Right lobe of liver (tissue), 6 donors: ENCODE measurements around the gene TMEM255B. TPM values are rescaled to one million over a fixed set of nuclear protein-coding genes. Genes with fewer than 3 reads are reported as not detected.
A peak's percentile ranks its signal among the peaks of the same experiment; 100 is the strongest.

Experiments
- ATAC-seq, 4 donors: fragments of 200-7000 bp; cut with Tn5 transposase; one replicate each; pipeline ENCODE4 v1.9.1; 2020; ENCODE audit warnings: mild to moderate bottlenecking in 4 of 4, moderate library complexity in 4 of 4
- DNase-seq, 3 donors: peaks; one replicate each; pipeline ENCODE4 v3.0.0-alpha.2; 2020
- H3K27ac ChIP-seq, 3 donors: fragments of 200-600 bp; one replicate each; pipeline ENCODE4 v1.8.0; 2022
- H3K27me3 ChIP-seq, 2 donors: fragments of 200-600 bp; one replicate each; pipeline ENCODE4 v1.8.0; 2022
- H3K36me3 ChIP-seq, 4 donors: fragments of 200-600 bp; sonication (generic) in 1 of 4; one replicate each; pipeline versions ENCODE4 v1.5.1 to v1.8.0; 2017 to 2022; ENCODE audit warnings: control low read depth in 1 of 4
- H3K4me1 ChIP-seq, 4 donors: fragments of 200-600 bp; sonication (generic) in 1 of 4; one replicate each; pipeline versions ENCODE4 v1.5.1 to v1.8.0; 2017 to 2022; ENCODE audit warnings: control low read depth in 1 of 4
- H3K4me3 ChIP-seq, 3 donors: fragments of 200-600 bp; one replicate each; pipeline ENCODE4 v1.8.0; 2022
- H3K9me3 ChIP-seq, 4 donors: fragments of 200-600 bp; sonication (generic) in 1 of 4; one replicate each; pipeline versions ENCODE4 v1.5.1 to v1.8.0; 2017 to 2022; ENCODE audit warnings: control low read depth in 1 of 4
- CTCF ChIP-seq, 4 donors: fragments of 200-600 bp in 3 of 4; fragments of 450-650 bp in 1 of 4; IDR thresholded peaks; one replicate each; pipeline versions ENCODE4 v1.5.1 to v1.8.0; 2016 to 2022; ENCODE audit warnings: antibody characterized with exemption in 4 of 4, mild to moderate bottlenecking in 2 of 4
- POLR2A ChIP-seq: fragments of 450-650 bp; IDR thresholded peaks from one replicate; pipeline ENCODE4 v1.6.1; 2017; ENCODE audit warnings: antibody characterized with exemption, mild to moderate bottlenecking
- WGBS: methylation state at CpG from one replicate; pipeline ENCODE4 v1.1.6; 2018; ENCODE audit warnings: low coverage, low lambda C conversion rate; ENCODE audit not compliant: insufficient coverage; ENCODE audit errors: missing lambda C conversion rate; 5-methylcytosine and 5-hydroxymethylcytosine counted together
- intact Hi-C, 2 donors: fragments of 100-400 bp; cut with DNase I; formaldehyde crosslinking; loops; one replicate each; pipeline versions ENCODE4 v1.11.2 to v1.14.1; 2022
- total RNA-seq, 6 experiments: library from RNA; depleted of rRNA in 2 of 6; stranded (reverse); fragments of >200 nt in 2 of 6; fragmentation: NEBNext Ultra II Directional in 3 of 6; extraction: Animal tissue kit (Norgen Biotek cat#: 25700) in 3 of 6; gene quantifications; one replicate each; pipeline versions ENCODE4 v1.1.0 to v1.2.4, GENCODE V29; 2016 to 2023
- donor health status: DM: no; HTN: yes; CAD: no.
- donor health status: DM: no; HTN: no; CAD: no.
- donor health status: DM: no; HTN: no; CAD: no.
- donor health status: DM: no; HTN: yes; CAD: no.
- donor health status: DM: no; HTN: yes; CAD: no.

TMEM255B gene
- total RNA-seq, 6 experiments from 2014 or later, result 2.5 to 10.4 (median 6.2) TPM

DNA sequence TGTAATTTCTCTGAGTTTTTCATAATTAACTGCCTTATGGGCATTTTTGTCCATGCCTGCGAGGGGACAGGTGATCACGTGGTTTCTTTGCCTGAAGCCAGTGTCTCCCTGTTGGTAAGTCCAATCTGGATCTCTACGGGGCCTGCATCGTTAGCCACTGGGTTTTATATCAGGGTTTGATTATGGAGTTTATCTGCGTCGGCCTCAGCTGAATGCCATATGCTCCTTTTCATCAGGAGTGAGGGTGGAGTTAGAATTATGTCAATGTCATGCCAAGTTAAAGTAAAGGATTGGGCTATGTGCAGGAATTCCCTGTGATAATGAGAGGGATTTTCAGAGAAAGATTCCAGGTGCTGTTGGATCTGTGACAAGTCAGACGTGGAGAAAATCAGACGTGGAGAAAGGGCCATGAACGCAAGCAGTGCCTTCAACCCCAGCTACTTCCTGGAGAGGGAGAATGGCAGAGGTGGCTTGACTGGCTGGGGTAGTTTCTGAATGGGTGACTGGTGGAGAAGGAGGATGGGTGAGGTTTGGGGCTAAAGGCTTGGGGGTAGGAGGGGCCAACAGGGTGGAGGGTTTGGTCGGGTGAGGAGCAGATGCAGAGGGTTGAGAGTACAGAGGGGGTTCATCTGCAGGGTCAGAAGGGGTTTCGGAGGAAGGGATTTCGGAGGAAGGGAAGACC, 24.3 kb downstream of the TMEM255B start:
- TF ChIP-seq POLR2A (no peak), CTCF (IDR thresholded peaks at IDR 0.05) (no peak)
- H3K27ac ChIP-seq, result no peak overlapping the region
- H3K36me3 ChIP-seq, result no peaks in the 10 kb centered on the region
- ATAC-seq, result no peak
- 57% methylated on average over 12 of the region's 12 CpGs for WGBS
- H3K27me3 ChIP-seq, result no peaks in the 10 kb centered on the region
- no peaks in the 10 kb centered on the region for H3K9me3 ChIP-seq
- H3K4me3 ChIP-seq, result no peak overlapping the region
- intact Hi-C loops, result no loop called here
- DNase-seq, result peak in 1 of 3 donors; percentile 15
- H3K4me1 ChIP-seq, result no peaks in the 10 kb centered on the region

DNA sequence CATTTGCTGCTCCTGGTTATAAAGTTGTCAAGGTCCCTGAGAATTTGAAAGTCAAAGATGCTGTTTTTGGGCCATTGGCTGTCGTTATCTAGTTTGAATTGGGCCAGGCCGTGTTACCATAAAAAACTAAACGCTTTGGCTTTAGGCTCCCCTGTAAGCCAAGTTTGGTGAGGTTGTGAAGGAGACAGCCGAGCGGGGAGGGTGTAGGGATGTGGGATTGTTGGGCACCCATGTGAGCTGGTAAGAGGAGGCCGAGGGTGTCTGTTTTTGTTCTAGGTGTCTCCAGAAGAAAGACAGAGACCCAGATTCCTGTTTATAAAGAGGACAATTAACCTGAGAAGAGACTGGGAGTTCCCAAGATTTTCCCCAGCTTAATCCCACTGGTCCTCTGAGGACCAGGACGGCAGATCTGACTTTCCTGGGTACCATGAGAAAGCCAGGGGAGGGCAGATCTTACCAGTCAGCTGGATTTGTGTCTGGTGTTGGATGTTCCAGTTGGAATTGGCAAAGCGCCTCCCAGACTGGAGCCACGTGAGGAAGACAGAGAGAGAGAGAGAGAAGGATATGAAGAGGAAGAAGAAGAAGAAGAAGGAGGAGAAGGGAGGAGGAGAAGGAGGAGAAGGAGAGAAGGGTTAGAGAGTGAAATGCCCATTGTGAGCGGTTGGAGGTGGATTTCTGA, 25.1 kb downstream of the TMEM255B start:
- WGBS, result 67% methylated on average over 10 of the region's 10 CpGs

GRCh38 chr13:113784645-113785024, 25.6 kb downstream of the TMEM255B start:
- H3K27me3 ChIP-seq, result no peaks in the 10 kb centered on the region
- no peak for TF ChIP-seq POLR2A
- TF ChIP-seq CTCF (IDR thresholded peaks at IDR 0.05), result no peak
- 64% methylated on average over 3 of the region's 5 CpGs for WGBS
- H3K36me3 ChIP-seq, result no peaks in the 10 kb centered on the region
- H3K9me3 ChIP-seq, result no peaks in the 10 kb centered on the region
- no peak overlapping the region for H3K27ac ChIP-seq
- ATAC-seq (no peak), DNase-seq (no peak)
- H3K4me3 ChIP-seq, result no peak overlapping the region
- no peaks in the 10 kb centered on the region for H3K4me1 ChIP-seq
- intact Hi-C loops, result no loop called here

More for the DNA sequence above, 25.1 kb downstream of the TMEM255B start:
- H3K36me3 ChIP-seq, result no peaks in the 10 kb centered on the region
- intact Hi-C loops, result no loop called here
- no peaks in the 10 kb centered on the region for H3K4me1 ChIP-seq
- peak in 1 of 3 donors; percentile 22 for DNase-seq
- no peak overlapping the region for H3K27ac ChIP-seq
- no peak for ATAC-seq
- H3K27me3 ChIP-seq, result no peaks in the 10 kb centered on the region
- H3K4me3 ChIP-seq, result no peak overlapping the region
- TF ChIP-seq POLR2A (no peak), CTCF (IDR thresholded peaks at IDR 0.05) (no peak)
- H3K9me3 ChIP-seq, result no peaks in the 10 kb centered on the region

DNA sequence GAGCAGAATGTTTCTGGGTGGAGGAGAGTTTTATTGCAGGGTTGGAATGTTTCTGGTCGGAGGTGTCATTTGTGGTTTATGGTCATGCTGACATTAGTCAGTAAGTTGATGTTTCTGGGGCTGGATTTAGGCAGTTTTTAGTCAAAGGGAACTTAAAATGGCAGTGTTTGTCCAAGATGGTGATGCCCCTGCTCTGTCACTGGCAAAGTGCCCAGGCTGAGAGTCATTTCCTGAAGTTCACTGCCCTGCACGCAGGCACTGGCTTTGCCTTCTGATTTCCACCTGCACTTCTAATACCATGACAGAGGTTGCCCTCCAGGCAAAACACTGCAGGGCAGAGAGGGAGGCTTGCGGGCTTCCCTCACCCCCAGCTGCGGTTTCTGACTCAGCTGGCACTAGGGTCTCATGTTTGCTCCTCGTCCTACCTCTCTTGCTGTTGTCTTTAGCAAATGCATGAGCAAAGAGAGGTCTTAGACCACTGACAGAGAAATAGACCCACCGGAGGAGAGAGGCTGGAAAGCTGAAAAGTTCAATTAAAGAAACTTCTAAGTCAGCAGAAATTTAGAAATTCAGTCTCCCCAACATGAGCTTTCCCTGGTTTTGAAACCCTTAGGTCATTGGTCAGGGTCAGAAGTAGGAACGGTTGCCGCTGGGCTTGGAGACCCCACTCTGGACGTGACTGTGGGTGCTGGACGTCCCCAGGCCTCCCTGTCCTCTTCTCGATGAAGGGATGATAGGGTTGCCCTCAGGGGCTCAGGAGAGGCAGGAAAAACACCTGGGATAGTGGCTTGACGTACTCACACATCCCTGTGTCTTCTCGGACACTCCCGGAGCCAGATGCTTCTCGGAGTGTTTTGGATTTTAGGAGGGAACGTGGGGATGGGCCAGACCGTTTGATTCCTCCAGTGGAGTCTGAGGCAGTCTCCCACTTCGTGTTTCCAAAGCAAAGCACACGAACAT, 26.3 kb downstream of the TMEM255B start:
- H3K9me3 ChIP-seq, result no peaks in the 10 kb centered on the region
- no peaks in the 10 kb centered on the region for H3K27me3 ChIP-seq
- DNase-seq (peak in 1 of 3 donors; percentile 42), ATAC-seq (no peak)
- intact Hi-C loops, result no loop called here
- 72% methylated on average over 10 of the region's 19 CpGs for WGBS
- no peak for TF ChIP-seq POLR2A
- no peak for TF ChIP-seq CTCF (IDR thresholded peaks at IDR 0.05)
- H3K4me1 ChIP-seq, result no peaks in the 10 kb centered on the region
- H3K4me3 ChIP-seq, result no peak overlapping the region
- no peaks in the 10 kb centered on the region for H3K36me3 ChIP-seq
- H3K27ac ChIP-seq, result no peak overlapping the region
